NCI-H510A (cell line): ENCODE data around the gene SERPINA1.
"Not testable (repeated sequence)": the region's sequence is repeated elsewhere in the genome, so short reads cannot be mapped to it uniquely, and the experiment has no call there.

Experiments used
- DNase-seq: peaks from one replicate; lab custom pipeline; 2025; lab: John Stamatoyannopoulos, UW

Gene SERPINA1

DNA sequence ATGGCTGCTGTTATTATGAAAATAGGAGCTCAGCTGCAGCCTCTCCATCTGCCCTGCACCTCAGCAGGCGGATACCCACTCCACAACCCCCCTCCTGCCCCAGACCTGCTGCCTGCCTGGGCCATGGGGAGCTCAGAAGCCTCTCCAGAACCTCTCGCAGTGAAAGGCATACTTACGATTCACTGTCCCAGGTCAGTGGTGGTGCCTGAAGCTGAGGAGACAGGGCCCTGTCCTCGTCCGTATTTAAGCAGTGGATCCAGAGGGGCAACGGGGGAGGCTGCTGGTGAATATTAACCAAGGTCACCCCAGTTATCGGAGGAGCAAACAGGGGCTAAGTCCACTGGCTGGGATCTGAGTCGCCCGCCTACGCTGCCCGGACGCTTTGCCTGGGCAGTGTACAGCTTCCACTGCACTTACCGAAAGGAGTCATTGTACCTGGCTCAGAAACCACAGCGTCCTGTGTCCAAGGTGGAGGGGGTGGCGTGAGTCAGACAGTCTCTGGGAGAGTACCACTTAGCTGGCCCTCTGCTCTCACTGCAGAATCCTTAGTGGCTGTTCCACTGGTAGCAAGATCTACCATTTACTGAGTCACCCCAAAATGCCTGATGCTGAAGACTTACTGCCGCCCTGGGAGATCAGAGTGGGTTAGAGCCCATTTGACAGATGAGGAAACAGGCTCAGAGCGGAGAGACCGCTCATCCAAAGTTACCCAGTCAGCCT lies at the start of gene SERPINA1:
Gene SERPINA1 (minus strand): TSS at position 219 of the 720 bp plus-strand sequence. CDS start 5,365 bp downstream, outside the sequence.
- DNase-seq: no peak

DNA sequence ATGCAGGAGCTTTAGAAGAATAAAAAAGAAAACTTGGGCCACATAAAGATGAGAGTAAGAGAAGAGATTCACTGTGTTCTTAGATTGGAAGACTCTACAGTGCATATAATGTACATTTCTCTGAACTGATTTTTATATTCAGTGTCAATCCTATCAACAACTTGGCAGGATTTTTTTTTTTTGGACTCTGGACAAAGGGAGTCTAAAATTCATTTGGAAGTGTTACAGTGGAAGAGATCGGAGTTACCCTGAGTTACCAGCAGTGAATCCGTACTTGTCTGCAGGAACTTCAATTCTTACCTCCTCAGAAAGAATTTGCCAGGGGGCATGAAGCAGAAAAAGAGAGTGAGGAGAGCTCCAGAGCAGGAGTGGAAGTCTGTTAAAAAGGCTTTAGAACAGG lies 40.2 kb upstream of the SERPINA1 start:
- no peak for DNase-seq

DNA sequence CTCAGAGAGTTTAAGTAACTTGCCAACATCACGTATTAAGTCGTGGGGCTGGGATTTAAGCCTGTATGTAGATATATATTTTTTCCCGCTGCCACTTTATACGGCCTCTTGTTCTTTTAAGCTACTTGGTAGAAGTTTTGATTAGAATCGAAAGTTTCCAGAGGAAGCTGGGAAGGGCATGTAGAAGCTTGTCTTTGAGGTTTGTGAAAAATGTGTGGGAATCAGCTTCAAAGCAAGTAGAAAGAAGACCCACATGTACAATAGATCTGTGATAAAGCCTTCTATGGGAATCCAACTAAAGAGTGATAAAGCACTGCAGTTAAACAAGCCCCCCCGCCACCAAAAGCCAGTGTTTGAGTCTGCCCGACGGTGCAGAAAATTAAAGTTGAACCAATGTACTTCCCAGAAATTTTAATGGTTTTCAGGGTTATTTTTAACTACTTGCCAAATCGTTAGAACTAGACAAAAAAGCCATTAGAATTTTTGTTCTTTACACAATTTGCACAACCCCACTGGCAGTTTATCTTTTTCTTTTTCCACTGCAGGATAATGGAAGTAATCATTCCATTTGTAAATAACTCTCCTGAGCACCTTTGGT lies 38.7 kb upstream of the SERPINA1 start:
- no peak for DNase-seq

DNA sequence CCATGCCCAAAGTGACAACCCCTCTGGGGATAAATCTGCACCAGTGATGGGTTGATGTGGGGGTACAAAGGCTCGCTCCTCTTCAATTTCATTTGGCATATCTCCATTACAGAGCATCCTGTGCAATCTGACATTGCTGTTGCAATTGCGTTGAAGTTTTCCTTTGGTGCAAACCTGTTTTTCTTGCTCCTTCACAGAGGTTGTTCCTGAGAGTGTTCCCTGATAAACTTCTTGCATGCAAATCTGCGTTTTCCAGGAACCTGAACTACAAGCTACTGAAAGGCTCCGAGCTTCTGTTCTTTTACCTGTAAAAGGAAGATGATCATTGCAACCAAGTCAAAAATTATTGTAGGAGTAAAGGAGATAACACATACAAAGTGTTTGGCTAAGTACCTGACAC lies 38.1 kb upstream of the SERPINA1 start:
- no peak for DNase-seq

DNA sequence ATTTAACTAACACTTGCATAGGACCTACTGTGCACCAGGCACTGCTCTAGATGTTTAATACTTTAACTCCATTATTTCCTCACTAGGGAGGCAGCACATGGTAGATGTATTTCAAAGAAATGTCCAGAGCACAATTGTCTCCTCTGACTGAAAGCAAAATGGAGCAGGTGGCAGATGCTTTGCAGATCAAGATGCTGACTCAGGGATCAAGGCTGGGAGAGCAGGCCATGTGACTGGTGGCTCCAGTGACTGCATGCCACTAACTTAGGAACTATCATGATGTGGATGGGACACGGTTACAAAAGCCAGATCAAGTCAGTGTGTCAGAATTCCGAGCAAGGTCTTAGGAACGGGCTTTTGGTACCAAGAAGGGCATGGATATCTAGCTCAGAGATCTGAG lies 36.0 kb upstream of the SERPINA1 start:
- DNase-seq: no peak

DNA sequence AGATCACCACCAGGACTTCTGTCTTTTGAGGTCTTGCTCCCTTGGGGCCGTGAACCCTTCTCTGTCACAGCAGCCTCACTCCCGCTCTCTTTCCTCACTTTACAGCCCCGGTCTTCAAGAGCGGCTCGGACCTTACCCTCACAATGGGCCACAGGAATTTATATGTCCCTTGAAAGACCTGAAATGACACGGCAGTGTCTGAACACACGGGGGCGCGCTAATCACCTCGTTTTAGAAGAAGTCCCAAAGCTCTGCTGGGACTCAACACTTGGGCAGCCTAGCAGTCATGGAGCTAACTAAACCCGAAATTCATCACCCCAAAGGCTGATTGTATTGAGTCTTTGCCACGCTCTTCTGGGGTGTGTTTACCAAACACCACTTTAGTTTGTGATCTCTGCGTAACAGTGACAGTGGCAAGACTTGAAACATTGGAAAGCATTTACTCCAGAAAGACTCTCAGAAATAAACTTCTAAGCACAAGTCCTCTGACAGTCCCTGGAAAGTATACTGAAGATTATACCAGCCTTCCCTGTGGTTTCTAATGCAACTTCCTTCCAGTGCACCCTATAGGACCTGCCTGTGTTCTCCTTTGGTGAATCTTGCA lies 35.2 kb upstream of the SERPINA1 start:
- no peak for DNase-seq

DNA sequence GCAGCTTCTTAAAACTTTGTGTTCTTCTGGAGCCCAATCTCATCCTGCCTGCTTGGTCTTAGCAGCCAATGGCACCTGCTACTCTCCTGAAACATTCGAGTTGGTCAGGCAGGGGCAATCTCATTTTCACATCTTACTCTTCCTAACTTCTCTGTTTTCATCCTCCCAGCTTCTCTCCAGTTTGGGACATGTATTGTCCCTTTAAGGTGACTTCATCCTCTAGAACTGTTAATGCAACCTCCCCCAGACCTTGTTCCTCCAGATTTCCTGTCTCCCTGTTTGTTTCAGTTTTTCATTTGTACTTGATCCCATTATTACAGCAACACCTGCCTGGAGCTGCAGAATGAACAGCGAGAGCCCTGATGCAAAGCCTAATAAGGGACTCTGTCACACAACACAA lies 32.9 kb upstream of the SERPINA1 start:
- DNase-seq: no peak

DNA sequence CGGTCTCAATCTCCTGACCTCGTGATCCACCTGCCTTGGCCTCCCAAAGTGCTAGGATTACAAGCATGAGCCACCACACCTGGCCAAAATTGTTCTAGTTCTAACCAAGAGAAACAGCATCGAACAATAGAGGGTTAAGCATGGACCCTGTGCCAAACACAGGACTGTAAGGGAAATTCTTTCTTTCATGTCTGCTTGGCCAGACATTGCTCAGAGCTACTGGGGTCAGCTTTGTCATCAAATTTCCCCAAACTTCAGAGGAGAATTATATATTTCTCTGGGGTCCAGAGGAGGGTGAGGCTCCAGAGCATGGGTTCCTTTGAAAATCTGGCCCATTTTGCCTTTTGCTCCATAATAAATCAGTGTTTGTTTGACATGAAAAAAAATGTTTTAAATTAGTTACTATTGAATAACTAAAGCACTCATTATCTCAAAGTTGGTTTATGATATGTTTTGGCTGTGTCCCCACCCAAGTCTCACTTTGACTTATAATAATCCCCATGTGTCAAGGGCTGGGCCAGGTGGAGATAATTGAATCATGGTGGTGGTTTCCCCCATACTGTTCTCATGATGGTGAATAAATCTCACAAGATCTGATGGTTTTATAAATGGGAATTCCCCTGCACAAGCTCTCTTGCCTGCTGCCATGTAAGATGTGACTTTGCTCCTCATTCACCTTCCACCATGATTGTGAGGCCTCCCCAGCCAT lies 29.2 kb upstream of the SERPINA1 start:
- DNase-seq: not testable (repeated sequence)

DNA sequence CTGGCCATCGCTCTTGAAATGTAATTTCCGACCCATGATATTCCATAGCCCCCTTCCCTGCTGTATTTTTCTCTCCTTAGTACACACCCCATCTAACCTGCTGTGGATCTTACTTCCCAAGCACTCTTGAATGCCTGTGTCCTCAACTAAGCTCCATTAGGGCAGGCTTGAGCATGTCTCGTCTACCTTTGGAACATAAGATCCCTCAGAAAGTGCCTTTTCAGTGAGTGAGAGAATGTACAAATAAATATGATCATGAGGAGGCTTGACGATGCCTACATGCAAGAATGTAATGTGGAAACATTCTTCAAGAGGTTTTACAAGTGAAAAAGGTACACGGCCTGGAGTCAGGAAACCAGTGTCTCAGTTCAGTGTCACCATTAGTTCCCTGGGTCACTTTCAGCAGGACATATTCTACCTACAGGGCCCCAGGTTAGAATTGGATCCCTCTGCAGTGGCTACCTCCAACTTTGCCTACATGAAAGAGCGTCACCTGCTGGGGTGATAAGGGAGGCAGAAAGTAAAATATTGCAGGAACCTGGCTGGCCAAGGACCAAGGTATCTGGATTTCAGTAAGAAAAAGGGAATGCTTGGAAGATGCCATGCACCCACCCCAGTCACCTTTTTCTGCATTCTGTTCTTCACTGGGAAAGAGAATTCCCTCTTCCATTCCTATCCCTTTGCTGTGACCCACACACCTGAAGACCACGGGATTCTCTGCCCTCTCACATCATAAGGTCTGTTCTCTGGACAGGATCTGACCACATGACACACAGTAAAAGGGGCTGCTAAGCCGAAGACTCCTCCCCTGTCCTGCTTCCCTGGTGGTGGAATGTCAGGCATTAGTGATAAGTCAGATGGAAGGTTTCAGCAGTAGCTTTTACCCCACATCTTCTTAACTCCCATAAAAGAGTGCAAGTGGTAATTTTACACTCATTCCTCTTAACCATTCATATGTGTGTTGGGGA lies 24.6 kb upstream of the SERPINA1 start:
- no peak for DNase-seq

DNA sequence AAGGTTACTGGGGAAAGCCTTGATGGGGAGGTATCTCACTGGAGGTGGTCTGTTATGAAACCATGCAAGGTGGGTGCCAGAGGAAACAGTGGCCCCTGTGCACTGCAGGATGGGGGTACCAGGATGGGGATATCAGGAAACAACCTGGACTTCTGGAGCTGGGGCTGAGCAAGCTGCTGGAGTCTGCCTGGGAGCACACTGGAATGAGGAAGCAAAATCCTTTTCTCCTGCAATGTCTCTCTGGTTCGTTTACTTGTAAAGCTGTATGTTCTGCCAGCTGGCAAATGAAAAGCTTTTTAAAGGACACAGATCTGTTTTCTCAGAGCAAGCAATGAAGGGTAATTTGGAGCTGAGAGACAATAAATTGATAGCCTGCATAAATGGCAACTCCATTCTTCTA lies 23.2 kb upstream of the SERPINA1 start:
- DNase-seq: no peak

DNA sequence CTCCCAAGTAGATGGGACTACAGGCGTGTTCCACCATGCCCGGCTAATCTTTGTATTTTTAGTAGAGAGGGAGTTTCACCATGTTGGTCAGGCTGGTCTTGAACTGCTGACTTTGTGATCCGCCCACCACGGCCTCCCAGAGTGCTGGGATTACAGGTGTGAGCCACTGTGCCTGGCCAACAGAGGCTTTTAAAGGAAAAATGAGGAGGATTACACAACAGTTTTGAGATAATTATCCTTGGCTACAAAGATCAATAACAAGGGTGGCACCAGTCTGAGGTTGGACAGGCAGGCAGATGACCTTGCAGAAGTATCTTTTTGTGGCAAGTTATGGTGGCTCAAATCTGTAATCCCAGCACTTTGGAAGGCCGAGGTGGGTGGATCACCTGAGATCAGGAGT lies 21.0 kb upstream of the SERPINA1 start:
- not testable (repeated sequence) for DNase-seq

DNA sequence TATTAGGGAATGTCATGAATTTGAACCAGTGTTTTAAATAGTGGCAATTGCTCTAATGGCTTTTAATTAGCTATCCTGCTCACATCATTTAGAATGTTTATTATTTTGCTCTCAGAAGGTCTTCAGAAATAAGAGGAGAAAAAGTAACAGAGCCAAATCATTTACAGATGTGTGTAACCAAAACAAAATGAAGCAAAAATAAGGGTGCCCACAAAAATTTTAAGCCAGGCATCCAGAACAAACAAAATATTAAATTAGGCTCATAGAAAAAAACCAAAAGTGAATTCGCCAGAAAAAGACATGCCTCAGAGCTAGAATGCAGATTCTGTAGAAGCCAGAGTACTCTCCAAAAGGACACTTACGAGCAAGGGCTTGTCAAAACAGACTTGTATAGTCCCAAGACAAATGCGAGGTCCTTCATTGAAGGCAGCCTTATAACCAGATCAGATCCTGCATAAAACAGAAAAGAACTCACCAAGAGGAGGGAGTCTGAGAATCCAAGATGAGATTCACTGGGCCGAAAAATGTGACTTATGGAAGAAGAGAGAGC lies 20.2 kb upstream of the SERPINA1 start:
- DNase-seq: no peak

DNA sequence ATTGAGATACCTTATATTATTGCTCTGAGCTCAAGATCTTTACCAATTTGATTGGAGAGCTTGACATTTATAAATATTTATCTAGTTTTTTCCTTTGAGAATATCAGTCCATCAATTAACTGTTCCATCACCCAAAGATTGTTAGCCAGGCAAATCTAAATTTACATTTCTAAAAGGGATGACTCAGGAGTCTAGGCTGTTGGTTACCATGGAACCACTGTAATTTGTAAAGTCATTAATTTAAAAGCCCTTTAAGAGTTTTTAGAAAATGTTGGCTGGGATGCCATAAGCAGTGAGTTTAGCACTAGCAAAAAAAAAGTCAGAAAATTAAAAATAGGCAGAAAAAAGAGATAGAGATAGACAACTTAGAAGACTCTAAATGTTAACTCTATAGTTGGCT lies 19.5 kb upstream of the SERPINA1 start:
- no peak for DNase-seq

DNA sequence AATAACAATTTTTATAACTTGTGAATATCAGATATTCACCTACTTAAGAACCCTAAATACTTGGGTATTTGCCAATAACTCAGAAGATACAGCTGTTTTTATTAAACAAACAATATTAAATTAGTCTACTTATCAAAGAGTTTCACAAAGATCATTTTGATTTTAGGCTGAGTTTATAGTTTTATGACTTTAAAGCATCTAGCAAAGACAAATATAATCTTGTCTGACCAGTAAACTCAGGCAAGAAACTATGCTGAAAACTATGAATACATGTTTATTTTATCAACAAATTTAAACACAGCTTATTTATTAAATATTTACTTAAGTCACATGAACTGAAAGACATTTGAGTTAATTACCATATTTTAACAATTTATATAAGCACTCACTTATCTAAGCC lies 18.5 kb upstream of the SERPINA1 start:
- no peak for DNase-seq

DNA sequence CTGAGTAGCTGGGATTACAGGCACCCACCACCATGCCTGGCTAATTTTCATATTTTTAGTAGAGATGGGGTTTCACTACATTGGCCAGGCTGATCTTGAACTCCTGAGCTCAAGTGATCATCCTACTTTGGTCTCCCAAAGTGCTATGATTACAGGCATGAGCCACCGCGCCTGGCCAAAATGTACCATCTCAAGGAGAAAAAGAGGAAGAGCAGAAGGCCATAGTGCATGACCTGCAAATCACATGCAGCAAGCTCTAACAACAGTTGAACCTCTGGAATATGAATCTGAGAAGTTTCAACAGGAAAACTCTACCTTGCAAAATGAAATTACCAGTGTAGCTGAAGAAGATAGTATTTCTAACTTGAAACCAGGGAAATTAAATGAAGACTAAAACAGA lies 17.1 kb upstream of the SERPINA1 start:
- no peak for DNase-seq

DNA sequence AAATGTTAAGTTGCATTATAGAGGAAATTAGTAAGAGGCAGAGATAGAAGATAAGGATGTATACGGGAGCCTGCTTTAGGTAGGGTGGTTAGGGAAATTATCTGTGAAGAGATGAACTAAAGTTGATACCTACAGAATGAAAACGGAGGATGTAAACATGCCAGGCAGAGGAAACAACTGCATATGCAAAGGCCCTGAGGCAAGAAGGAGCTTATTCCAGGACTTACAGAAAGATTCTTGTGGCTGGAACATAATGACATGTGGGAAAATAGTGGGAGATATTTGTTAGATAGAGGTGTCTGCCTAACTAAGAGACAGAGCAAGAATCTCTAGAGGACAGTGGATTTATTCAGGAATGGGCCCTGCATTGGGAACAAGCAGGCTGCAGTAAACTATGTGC lies 16.2 kb upstream of the SERPINA1 start:
- no peak for DNase-seq

DNA sequence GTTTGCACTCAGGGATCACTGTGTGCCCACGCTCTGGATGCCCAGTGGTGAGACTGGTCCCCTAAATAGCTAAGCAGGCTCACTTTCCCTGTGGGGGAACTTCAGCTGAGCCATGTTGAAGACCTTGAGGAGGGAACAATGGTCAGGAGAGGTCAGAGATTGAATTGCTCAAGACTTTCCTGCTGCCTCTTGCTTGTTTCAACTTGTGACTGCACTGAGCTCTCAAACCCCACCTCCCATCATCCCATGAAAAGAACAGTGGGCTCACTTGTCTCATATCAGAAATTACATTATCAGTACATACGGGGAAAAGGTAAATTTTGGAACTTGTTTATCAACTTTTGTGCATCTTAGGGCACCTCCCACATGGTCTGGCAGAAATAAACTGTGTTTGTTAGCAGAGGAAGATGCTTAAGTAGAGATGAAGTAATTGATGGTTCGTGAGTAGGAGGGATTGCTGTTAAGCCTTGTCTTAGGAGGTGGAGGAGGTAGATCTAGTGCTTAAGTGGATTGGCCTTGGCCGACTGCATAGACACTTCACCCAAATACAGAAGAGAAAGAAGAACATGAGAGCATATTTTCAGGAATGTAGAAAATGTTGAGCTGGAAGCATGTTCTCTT lies 15.0 kb upstream of the SERPINA1 start:
- no peak for DNase-seq

DNA sequence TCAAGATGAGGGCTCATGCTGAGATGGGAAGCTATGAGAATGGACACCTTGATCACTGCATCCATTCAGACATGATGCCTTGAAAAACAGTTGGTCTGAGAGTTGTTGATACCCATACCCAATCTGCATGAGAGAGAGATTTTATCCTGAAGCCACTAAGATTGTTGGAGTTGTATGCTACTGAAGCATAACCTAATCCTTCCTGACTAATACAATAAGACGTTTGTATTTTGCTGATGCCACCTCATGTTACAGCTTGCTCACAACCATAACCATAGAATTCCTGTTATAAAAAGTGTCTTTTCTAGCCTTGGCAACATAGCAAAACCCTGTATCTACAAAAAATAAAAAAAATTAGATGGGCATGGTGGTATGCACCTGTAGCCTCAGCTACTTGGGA lies 12.7 kb upstream of the SERPINA1 start:
- DNase-seq: no peak

DNA sequence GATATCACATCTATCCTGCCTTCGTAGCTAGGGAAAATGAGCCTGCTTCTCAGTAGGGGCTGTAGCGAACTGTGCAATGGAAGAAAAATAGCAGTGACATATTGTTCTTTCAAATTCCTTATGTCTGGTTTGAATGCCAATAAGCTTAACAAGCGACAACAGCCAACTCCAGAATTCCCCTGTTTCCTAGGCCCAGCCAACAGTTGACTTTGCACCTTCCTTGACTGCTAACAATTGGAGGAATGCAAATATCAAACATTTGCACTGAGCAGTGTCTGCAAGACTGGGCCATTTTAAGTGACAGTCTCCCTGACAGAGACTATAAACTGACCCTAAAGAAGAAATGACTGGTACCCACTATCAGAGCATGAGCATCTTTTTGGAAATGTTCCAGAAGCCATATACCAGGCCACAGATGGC lies 12.0 kb upstream of the SERPINA1 start:
- DNase-seq: no peak

DNA sequence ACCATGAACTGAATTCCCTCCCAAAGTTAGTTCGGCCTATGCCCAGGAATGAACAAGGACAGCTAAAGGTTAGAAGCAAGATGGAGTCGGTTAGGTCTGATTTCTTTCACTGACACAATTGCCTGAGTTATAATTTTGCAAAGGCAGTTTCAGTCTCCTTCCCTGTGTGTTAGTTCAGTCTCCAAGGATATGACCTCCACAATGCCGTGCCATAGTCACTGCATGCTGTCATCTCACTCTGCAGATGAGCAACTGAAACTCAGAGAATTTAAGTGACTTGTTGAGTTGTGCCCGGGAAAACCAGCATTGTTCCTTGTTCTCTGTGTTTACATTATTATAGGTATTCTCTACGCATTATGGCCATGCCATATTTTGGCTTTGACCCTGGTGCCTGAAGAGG lies 10.1 kb upstream of the SERPINA1 start:
- no peak for DNase-seq

DNA sequence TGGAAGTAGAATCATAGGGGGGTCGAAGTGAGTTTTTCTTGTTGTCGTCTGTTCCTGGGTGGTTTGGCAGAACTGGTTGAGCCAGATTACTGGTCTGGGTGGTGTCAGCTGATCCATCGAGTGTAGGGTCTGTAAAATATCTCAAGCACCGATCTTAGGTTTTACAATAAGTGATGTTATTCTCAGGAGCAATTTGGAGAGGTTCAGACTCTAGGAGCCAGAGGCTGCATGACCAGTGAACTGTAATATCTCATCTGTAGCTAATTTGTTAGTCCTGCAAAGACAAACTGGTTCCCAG lies 9.7 kb upstream of the SERPINA1 start:
- DNase-seq: no peak
